ENCODE results near the gene DHX34. TPM values are rescaled to one million over a fixed set of nuclear protein-coding genes. Genes with fewer than 3 reads are reported as not detected.

Gene DHX34
- polyA plus RNA-seq, 1 of the 3 experiments (the other 2 are of a cell fraction) = 16.4 TPM

GRCh38 chr19:47343194-47343802 lies 5.8 kb upstream of the DHX34 start:
- no peak overlapping the region for H3K27ac ChIP-seq (ENCODE audit: low read depth in 2 of 2, low read length in 1 of 2)
- no peaks in the 10 kb centered on the region for H3K79me2 ChIP-seq (ENCODE audit: insufficient read depth)
- peaks cover 4% of the 10 kb centered on the region for H3F3A ChIP-seq (replicated peaks; ENCODE audit: insufficient read depth)
- H3K4me2 ChIP-seq = no peak overlapping the region
- H3K27me3 ChIP-seq (ENCODE audit: insufficient read depth) = no peaks in the 10 kb centered on the region
- no peak overlapping the region for H2AFZ ChIP-seq (ENCODE audit: low read depth)
- no peaks in the 10 kb centered on the region for H3K4me1 ChIP-seq (ENCODE audit: control insufficient read depth in 1 of 2, insufficient read depth in 2 of 2, low read depth in 1 of 2, low read length in 1 of 2)
- no peaks in the 10 kb centered on the region for H3K9me3 ChIP-seq
- ChIA-PET POLR2A (interaction anchor here (0.6 kb wide), 1 partner anchor 9 kb away, joined by 3 read pairs; no protein-coding TSS in a partner anchor), CTCF (interaction anchor here (0.9 to 1.6 kb wide), 5 partner anchors 13 to 48 kb away, joined by 3 to 5 read pairs (median 4); no protein-coding TSS in a partner anchor)
- TF ChIP-seq, protein P1, sequence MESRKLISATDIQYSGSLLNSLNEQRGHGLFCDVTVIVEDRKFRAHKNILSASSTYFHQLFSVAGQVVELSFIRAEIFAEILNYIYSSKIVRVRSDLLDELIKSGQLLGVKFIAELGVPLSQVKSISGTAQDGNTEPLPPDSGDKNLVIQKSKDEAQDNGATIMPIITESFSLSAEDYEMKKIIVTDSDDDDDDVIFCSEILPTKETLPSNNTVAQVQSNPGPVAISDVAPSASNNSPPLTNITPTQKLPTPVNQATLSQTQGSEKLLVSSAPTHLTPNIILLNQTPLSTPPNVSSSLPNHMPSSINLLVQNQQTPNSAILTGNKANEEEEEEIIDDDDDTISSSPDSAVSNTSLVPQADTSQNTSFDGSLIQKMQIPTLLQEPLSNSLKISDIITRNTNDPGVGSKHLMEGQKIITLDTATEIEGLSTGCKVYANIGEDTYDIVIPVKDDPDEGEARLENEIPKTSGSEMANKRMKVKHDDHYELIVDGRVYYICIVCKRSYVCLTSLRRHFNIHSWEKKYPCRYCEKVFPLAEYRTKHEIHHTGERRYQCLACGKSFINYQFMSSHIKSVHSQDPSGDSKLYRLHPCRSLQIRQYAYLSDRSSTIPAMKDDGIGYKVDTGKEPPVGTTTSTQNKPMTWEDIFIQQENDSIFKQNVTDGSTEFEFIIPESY (IDR thresholded peaks at IDR 0.05; ENCODE audit: borderline replicate concordance, low read depth) = no peak
- TF ChIP-seq NRF1 (IDR thresholded peaks at IDR 0.05; ENCODE audit: low read depth, low read length) (no peak), FOXJ3 (CRISPR knock-in tag; IDR thresholded peaks at IDR 0.05) (no peak), FOSL2 (IDR thresholded peaks at IDR 0.05; ENCODE audit: borderline replicate concordance, low read depth) (no peak), RXRA (IDR thresholded peaks at IDR 0.05; ENCODE audit: borderline replicate concordance, low read depth) (no peak), TAF1 (IDR thresholded peaks at IDR 0.05; ENCODE audit: borderline replicate concordance, low read depth, low read length) (no peak), POLR2AphosphoS5 (IDR thresholded peaks at IDR 0.05; ENCODE audit: low read depth, low read length) (no peak), SMC3 (IDR thresholded peaks at IDR 0.05; ENCODE audit: low read depth, low read length) (no peak), YY1 (IDR thresholded peaks at IDR 0.05; ENCODE audit: low read depth) (no peak), RFX5 (IDR thresholded peaks at IDR 0.05; ENCODE audit: low read length) (no peak), CHD2 (IDR thresholded peaks at IDR 0.05; ENCODE audit: low read length, partially characterized antibody) (no peak), MXI1 (IDR thresholded peaks at IDR 0.05; ENCODE audit: low read depth, low read length) (no peak), EP300 (IDR thresholded peaks at IDR 0.05; ENCODE audit: borderline replicate concordance in 1 of 2, low read depth in 1 of 2, low read length in 1 of 2) (no peak), ELF1 (IDR thresholded peaks at IDR 0.05) (no peak), TEAD4 (IDR thresholded peaks at IDR 0.05; ENCODE audit: borderline replicate concordance, insufficient read depth) (no peak), TCF12 (IDR thresholded peaks at IDR 0.05) (no peak), FOXM1 (IDR thresholded peaks at IDR 0.05; ENCODE audit: low read depth) (no peak)
- TF ChIP-seq, protein P2, sequence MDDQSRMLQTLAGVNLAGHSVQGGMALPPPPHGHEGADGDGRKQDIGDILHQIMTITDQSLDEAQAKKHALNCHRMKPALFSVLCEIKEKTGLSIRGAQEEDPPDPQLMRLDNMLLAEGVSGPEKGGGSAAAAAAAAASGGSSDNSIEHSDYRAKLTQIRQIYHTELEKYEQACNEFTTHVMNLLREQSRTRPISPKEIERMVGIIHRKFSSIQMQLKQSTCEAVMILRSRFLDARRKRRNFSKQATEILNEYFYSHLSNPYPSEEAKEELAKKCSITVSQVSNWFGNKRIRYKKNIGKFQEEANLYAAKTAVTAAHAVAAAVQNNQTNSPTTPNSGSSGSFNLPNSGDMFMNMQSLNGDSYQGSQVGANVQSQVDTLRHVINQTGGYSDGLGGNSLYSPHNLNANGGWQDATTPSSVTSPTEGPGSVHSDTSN (IDR thresholded peaks at IDR 0.05) = no peak
- TF ChIP-seq, protein P3, sequence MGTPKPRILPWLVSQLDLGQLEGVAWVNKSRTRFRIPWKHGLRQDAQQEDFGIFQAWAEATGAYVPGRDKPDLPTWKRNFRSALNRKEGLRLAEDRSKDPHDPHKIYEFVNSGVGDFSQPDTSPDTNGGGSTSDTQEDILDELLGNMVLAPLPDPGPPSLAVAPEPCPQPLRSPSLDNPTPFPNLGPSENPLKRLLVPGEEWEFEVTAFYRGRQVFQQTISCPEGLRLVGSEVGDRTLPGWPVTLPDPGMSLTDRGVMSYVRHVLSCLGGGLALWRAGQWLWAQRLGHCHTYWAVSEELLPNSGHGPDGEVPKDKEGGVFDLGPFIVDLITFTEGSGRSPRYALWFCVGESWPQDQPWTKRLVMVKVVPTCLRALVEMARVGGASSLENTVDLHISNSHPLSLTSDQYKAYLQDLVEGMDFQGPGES (IDR thresholded peaks at IDR 0.05; ENCODE audit: low read depth, low read length) = no peak
- TF ChIP-seq, protein P4, sequence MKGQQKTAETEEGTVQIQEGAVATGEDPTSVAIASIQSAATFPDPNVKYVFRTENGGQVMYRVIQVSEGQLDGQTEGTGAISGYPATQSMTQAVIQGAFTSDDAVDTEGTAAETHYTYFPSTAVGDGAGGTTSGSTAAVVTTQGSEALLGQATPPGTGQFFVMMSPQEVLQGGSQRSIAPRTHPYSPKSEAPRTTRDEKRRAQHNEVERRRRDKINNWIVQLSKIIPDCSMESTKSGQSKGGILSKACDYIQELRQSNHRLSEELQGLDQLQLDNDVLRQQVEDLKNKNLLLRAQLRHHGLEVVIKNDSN (IDR thresholded peaks at IDR 0.05; ENCODE audit: borderline replicate concordance, low read depth) = no peak
- DNase-seq = no peak
- H3K4me3 ChIP-seq (ENCODE audit: low read depth in 2 of 2, low read length in 1 of 2) = no peak overlapping the region
- H3K9ac ChIP-seq = no peak overlapping the region
- no peaks in the 10 kb centered on the region for H3K9me2 ChIP-seq
- 73% methylated on average over 11 of the region's 11 CpGs for WGBS (ENCODE audit: low lambda C conversion rate)
- H4K20me1 ChIP-seq (ENCODE audit: insufficient read depth) = no peaks in the 10 kb centered on the region
- H3K36me3 ChIP-seq (replicated peaks in 1 of 2; ENCODE audit: control insufficient read depth in 1 of 2, insufficient read depth in 2 of 2, low read length in 1 of 2) = no peaks in the 10 kb centered on the region
